Activated CD4-positive, alpha-beta T cell treated with anti-CD3 and anti-CD28 coated beads, Interleukin-2, Interleukin-6, amounts not matched to agents 100 ng/mL and 50 ng/mL, durations not matched to agents 16 hours and 8 hours (primary cell): ENCODE measurements around the gene CMTM8.

Experiments
- DNase-seq: peaks from one replicate; pipeline ENCODE4 v3.0.0-alpha.2; 2020

Gene CMTM8

DNA sequence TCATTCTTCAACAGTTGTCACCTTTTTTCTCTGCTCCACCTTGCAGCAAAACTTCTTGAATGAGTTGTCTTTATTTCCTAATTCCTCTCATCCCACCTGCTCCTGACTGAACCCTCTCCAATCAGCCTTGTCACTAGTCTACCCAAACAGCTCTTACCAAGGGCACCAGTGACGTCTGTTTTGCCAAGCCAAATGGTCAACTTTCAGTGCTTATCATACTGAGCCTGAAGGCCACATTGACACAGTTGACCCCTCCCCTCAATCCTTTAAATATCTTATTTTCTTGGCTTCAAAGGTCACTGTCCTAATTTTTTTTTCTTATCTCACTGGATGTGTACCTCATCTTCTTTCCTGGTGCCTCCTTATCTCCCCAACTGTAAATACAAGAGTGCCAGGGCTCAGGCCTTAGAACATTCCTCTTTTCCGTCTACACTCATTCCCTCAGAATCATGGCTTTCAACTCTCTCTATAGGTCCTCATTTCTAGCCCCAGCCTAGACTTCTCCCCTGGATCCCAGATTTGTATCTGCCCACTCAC, 43.2 kb downstream of the CMTM8 start:
- no peak for DNase-seq

DNA sequence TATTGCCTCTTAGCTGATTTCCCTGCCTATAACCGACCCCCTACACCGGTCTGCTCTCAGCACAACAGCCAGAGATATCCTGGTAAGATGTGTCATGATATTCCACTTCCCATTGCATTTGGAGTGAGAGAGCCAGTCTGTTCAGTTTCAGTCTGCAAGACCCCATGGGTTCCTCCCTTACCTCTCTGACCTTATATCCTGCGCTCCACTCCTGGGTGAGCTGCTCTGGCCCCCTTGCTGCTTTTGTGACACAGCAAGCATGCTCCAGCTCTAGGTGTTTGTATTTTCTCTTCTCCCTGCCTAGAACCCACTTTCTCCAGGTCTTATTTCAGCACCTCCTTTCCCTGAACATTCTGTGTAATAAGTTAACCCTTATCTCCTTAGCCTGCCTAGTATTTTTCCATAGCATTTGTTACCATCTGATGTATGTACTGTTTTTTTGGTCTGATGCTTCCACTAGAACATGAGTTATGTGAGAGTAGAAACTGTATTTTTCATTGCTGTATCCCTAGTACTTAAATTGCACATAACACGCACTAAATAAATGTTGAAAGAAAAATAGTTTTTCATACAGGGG, 44.2 kb downstream of the CMTM8 start:
- DNase-seq, result no peak

DNA sequence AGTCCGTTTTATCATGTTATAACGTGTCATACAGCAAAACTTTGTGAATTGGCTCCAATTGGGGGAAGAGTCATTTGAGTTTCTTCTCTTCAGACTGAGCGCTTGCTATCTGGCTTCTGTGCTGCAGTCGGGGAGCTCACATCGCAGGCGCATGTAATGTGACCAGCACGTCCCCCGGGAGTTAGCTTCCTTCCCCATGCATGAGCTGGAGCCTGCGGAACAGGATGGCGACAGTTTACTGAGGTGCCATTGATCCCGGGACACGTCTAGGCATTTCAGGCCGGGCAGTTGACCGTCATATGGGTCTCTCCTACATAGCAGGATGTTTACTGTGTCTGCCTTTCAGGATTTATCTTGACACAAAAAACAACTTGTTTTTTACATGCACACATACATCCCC, 44.8 kb downstream of the CMTM8 start:
- no peak for DNase-seq

DNA sequence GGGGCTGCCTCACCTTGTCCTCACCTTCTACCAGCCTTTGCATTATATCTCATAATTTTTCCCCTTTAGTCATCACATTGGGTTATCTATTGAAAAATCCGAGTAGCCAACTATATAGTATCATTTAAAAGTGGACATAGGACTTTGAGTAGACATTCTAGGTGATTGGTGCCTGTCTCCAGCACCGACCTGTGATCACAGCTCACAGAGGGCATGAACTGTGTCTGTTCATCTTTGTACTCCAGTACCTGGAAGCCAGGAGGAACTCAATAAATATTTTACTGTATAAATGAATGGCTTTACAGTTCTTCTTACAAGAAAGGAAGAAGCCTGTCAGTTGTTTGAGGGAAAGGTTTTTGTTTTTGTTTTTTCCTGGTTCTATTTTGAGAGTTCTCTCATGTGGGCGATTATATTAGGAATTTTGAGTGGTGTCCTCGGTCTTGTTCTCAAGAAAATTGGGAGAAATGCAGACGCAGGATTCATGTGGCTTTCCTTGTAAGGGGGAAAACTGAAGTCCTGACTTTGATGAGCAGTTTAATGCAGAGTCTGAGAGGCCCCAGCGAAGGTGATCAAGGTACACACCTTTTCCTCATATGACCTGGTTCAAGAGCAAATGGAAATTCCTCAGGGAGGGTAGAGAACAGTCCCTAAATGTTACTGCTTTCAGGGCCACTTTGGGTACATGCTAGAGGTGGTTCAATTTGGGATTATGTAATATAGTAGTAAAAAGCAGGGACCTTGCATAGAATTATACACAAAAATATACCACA, 46.1 kb downstream of the CMTM8 start:
- no peak for DNase-seq

DNA sequence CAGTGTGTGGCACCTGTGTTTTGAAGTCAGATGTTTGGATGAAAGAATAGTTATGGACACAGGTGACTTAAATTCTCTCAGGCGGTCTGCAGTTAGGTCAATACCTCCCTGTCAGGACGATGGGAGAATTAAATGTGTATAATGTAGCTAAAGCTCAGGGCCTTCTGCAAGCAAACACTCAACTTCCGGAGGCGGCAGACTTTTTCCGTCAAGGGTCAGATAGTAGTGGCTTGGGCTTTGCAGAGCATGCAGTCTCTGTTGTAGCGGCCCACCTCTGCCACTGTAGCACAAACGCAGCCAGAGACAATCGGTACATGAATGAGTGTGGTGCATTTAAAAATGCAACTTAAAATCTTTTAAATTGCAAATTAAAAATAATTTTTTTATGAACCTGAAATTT, 47.4 kb downstream of the CMTM8 start:
- DNase-seq, result peak; percentile 17

DNA sequence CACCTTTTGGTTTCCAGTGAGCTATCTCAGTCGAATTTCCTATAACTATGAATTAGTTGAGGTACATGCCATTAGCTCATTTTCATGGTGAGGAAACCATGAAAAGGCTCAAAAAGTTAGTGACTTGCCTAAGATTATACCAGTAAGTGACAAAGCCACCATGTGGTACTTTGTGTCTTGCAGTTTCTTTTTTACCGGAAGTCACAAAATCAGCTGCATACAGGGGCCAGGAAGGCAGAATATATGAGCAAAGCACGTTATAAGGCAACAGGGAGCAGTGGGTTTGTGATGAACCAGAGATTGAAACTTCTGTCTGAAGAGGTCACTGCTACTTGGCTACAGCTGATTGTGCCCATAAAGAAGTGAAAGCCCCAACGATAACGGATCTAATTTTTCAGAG, 50.3 kb downstream of the CMTM8 start:
- DNase-seq, result peak; percentile 54

DNA sequence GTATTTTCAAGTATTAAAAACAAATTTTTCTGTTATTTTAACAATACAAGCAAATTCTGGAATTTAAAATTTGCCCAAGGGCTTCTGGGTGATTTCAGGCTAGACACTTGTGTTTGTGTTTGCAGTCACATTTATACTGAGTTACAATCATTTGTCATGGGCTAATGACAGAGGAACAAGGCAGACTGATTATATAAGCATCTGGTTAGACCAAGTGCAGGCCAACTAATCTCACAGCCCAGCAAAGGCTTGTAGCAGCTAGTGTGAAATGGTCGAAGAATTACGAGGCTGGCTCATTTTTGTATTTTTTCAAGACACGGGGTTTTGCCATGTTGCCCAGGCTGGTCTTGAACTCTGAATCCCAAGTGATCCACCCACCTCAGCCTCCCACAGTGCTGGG, 52.1 kb downstream of the CMTM8 start:
- no peak for DNase-seq

DNA sequence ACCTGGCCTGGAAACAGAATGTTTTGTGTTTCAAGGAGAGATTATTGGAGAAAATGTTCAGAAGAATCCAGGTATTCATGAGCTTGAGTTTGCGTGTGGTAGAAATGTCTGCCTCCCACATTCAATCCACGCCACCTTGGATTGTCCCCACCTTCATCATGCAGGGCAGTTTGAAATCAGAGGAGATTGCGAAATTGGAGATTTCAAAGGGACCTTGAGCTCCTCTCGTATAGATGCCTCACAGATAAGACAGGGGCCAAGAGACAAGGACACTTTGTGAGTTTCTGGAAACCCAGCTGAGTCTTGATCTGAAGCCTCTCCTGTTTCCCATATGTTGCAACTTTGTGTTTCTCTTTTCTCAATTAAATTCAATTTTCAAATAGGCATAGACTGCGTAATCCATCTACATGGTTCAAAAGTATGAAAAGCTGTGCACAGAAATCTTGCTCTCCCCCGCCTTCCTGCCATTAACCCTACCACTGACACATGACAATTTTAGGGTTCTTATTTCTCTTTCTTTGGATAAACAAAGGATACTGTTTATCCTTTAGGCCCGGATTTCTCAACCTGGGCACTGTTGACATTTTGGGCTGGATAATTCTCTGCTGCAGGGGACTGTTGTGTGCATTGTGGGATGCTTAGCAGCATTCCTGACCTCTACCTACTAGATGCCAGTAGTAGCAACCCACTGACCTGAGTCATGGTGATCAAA, 53.8 kb downstream of the CMTM8 start:
- no peak for DNase-seq

DNA sequence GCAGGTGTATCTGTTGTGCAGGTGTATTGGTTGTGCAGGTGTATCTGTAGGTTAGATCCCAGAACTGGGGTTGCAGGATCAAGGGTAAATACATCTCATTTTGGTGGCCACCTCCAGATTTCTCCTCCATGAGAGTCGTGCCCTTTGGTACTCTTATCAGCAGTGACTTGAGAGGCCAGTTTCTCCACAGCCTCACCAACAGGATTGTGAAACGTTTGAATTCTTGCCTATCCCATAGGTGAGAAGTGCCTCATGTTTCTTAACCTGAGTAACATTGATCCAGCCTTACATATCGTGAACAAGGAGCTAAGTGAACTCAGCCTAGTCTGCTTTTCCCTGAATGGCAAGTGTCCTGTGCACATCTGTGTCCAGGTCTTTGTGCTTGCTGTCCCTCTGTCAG, 55.4 kb downstream of the CMTM8 start:
- no peak for DNase-seq

DNA sequence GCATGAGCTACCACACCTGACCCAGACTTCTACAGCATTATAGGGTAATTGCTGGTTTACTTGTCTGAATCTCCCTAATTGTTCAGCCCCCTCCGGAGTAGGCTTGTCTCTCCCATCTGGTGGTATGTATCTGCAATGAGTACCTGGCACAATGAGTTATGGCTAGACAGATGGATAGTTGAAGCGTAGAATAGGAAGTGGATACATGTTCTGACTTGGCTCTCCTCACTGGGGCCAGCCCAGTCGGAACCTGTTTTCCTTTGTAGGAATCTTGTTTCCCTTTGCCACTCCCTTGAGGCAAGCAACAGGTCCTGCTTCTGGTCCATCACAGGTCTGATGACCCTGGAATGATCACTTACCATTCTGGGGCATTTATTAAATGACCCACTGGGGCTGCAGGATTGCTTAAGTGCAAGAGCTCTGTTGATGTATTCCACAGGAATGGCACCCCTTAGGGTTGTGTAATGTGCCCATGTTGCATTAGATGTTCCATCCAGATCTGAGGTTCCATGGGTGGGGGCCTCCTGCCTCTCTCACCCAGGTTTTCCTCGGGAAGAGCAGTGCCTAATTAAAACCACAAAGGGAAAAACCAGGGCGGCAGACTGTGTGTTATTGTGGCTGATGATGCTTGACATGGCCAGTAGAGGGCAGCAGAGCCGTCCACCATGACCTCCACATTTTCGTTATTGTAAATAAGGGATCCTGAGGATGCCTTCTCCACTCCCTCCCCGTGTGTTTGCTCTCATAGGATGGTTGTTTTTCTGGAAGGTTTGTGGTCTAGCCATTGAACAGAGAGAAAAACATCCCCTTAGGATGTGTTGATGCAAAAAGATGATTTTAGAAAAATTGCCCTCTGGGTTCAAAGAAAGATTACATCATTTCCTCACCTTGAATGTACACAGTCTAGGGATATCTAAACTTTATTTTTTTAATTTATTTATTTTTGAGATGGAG, 58.0 kb downstream of the CMTM8 start:
- peak; percentile 70 for DNase-seq

DNA sequence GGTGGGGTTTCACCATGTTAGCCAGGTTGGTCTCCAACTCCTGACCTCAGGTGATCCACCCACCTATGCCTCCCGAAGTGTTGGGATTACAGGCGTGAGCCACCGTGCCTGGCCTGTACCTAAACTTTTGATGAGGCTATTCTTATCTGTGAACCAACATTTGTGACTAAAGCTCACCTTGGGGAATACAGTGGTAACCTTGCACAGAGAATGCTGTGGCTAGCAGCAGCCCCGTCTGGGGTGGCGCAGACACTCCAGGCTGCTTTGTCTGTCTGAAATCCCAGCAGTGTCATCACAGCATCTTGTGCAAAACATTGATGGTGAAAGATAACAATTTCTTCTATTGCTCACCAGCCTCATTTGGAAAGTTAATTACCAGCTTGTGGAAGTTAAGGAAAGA, 58.9 kb downstream of the CMTM8 start:
- DNase-seq, result peak; percentile 54

DNA sequence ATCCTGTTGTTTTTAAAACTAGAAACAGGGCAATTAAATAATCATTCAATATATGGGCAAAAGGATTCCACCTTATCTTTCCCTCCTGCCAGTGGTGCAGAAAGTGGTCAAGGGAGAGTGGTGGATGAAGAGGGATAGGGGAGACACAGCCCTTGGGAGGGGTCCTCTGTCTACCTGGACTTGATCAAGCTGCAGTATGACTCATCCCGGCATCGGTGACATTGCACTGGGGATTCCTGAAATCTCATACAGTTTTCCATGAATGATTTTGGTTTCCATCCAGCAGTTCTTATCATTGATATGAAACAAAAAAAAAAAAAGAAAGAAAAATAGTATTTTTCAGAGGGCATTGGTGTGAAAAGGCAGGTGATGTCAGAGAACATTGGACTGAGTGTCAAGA, 62.9 kb downstream of the CMTM8 start:
- no peak for DNase-seq

DNA sequence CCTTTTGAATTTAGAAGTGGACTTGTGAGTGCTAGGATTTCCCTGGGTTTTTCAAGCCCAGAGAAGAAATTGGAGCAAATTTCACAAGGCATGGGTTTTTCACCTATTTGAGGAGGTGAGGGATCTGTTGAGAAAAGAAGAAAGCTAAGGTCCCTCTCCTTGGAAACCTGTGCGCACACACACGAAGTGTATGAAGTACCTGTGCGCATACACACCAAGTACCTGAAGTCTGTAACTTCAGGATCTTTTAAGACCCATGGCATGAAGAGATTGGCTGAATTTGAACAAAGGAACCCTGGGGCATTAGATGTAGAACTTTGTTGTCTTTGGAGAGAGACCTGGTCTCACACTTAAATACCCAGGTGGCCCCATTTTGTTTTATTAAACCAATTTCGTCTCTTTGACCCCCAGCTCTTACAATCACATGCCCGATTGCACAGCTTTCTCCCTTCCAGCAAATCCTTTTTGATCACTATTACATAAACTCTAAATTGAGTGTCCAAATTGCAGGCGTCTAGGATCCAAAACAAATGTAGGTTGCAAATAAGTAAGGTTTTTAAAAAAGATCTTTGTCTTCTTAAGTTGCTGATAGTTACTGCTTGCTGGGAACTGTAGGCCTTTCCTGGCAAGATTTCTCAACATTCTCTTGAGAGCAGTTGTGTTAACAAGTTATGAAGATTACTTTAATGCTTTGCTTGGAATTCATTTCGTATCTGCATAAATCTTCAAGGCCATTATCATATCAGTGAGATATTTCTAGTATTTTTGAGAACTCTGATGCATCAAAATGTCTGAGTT, 64.3 kb downstream of the CMTM8 start:
- no peak for DNase-seq

DNA sequence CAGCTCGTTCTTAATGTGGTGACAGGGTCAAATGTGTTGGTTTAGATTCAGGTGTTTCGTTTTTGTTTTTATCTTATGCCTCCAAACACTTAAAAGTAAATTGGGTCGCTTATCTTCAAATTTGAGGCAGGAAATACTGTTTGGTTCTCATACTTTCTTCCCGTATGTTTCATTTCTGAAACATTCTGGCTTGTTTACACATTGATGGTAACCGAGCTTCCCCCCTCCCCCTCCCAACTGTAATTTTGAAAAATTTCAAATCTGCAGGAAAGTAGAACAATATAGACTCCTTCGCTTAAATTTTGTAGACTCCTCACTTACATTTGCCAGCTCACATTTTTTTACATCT, 64.9 kb downstream of the CMTM8 start:
- peak; percentile 64 for DNase-seq

DNA sequence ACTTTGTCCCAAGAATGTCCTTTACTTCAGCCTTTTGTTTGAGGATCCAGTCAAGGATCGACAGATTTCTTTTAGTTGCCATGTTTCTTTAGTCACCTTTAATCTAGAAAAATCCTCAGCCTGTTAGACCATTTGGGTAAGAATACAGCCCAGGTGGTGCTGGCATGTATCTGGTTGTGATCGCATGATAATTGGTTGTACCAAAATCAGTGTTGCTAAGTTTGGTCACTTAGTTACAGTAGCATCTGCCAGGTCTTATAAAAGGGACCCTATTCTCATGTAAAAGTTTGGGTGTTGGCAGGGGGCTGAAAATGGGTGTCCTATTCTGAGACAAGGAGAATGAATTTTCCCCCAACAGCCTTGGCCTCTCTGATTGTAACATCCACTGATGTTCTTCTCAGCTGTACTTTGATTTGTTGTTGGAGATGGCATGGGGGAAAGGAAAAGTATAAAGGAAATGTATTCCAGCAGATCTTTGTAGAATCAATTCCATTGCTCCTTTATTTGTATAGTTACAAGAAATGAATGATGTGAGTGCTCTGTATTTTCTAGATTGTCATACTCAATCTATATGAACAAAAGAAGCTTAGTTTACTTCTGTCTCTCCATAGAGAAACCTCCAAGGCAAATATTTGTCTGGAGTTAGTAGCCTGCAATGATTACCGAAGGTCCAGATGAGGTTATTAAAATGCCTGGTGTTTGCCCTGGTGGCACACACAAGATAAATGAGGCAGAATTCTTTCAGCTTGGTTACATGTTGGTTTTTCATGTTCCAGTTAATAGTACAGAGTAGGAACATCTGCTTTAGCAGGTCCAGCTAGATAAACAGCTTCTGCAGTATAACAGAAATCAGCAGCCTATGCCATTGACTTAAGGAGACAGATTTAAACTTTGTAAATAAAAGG, 65.7 kb downstream of the CMTM8 start:
- DNase-seq, result no peak

DNA sequence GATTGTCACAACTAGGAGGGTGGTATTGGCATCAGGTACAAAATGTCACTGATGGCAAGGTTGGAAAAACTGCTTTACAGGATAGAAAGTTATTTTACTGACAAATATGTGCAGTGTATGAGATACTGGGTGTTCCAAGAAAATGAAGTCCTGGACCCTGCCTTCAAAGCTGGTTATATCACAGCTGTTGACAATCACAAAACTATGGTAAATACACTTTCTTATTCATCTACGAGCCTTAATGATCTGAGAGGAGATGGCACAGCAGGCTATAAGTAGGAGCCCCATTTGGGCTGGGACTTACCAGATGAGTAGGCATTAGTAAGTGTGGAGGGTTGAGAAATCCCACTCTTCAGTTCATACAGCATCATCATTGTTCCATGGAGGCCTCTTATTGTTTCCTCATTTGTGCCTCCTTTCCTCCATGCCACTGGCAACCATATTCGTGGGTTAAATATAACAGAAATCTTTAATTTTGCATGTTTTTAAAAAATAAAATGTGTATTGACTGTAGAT, 66.9 kb downstream of the CMTM8 start:
- DNase-seq, result no peak

DNA sequence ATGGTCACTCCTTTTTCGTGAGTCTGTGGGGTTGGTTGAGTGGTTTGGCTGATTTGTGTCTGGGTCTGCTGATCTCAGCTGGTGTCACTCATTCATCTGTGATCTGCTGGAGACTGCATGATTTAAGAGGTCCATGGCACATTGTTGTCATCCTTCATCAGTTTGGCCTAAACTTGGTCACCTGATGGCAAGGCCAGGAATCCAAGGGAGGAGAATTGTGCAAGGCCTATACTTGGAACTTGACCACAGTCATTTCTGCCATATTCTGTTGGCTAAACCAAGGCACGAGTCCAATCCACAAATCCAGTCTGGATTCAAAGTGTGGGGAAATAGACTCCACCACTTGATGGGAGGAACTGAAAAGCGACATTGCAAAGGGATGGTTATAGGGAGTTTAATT, 67.6 kb downstream of the CMTM8 start:
- no peak for DNase-seq

DNA sequence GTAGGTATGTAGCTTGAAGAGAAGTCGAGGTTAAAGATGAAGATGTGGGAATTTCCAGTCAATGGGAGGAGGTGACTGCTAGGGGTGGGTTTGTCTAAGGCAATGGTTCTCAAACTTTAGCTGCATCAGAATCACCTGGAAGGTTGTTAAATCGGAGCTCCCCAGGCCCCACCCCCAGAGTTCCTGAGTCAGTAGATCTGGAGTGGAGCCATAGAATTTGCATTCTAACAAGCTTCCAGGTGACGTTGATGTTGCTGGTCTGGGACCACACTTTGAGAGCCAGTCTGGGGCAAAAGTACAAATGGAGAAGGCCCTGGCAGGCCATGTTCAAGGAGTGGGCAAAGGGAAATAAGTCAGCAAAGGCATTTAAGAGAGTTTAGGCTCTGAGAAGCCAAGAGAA, 69.1 kb downstream of the CMTM8 start:
- DNase-seq, result no peak

DNA sequence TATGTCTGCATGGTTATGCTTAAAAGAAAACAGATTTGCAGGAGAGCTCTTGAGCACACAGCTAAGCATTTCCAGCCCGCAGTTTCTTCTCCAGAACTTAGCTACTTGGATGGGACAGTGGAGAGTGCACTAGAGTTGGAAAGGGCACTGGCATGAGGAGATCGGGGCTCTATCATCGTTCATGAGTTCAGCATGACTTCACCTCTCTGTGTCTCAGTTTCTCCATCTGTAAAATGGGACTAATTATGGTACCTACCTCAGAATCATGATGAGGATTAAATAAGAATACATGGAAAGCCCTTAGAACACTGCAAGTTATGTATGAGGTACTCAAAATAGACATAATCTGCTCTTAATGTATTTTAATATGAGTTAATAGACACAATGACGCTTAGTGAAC, 69.9 kb downstream of the CMTM8 start:
- DNase-seq, result no peak

DNA sequence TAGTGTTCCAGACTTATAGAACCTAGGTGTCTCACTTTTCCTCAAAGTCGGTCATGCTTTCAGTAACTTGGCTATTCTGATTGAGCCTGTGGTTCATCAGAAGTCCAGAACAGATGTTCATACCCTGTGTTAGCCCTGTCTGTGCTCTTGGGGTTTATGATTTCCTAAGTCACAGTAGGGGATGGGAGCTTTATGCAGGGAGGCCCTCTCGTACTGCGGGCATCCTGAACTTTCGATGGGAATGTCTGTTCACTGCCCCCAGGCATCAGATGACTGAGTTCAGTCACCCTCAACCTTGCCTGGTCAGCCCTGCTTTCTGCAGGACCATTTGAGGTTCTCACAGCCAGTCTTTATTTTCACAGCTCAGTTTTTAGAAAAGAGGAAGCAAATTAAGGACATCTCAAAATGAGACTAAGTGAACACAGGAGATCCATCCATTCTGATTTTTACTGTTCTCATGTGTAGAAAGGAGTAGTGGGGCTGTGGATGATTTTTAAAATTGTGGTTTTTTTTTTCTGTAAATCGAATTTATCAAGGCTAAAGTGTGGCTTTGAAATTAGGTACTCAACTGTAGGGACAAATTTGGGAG, 71.3 kb downstream of the CMTM8 start:
- no peak for DNase-seq
